ENCODE data around the gene WDR37.

The WDR37 gene

GRCh38 chr10:1166101-1166827 lies 110.1 kb downstream of the WDR37 start:
- no peak overlapping the region for H3K27ac ChIP-seq
- TF ChIP-seq ZFX (IDR thresholded peaks at IDR 0.05; ENCODE audit: borderline replicate concordance) (no peak), CTCF (IDR thresholded peaks at IDR 0.05) (no peak)

DNA sequence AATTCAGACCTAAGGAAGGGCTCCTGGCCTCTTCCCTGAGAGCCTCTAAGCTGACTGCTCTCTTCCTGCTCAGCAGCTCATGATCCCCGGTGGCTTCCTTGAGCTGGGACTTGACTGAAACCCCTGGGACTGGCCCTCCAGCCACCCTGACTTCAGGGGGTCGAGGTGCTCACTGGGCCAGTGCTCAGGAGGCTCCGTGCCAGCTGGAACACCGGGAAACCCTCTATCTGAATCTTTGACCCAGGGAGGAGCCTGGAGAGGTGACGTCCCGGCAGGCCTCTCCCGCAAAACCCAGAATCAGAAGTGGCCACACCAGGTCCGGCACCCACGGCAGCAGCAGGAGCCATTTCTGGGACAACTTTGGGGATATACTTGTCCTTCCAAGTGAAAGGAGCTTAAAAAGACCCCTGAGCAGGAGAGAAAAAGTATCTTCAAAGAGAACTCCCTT lies 110.7 kb downstream of the WDR37 start:
- no peak for TF ChIP-seq ZFX (IDR thresholded peaks at IDR 0.05; ENCODE audit: borderline replicate concordance)
- TF ChIP-seq CTCF (IDR thresholded peaks at IDR 0.05): no peak
- H3K27ac ChIP-seq: no peak overlapping the region

- TF ChIP-seq CTCF (IDR thresholded peaks at IDR 0.05) (0 out of 2 replicates have a peak, but pooled peaks have one; percentile 7), ZFX (IDR thresholded peaks at IDR 0.05; ENCODE audit: borderline replicate concordance) (no peak)
- H3K27ac ChIP-seq: no peak overlapping the region
These were observed 112.6 kb downstream of the WDR37 start for GRCh38 chr10:1168763-1169162.

DNA sequence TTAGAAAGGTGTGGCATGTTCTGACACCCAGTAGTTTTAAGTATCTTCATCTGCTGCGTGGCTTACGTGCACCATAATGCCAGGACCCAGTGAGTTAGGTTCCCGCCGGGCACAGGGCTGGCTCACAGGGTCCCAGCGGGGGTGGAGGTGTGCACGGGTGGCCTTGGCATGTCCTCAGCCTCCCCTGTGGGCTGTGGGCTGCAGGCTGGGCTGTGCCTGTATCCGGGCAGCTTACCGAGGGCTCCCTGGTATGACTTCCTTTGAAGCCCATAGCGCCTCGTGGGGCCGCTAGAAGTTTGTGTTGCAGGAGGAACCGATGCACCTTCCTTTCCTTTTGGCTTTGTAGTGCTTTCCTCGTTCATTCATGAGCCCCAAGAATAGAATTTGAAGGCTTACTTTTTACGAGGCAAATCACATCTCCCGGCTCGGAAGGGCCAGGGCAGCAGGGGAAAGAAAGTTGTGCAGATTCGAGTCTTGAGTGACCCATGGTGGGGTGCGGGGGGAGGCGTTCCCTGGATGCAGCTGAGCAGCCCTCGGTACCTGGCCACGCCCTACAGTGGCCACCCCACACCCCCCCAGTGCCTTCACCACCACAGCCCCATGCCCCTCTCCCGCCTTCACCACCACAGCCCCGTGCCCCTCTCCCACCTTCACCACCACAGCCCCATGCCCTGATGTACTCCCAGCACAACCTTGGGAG lies 113.2 kb downstream of the WDR37 start:
- H3K27ac ChIP-seq: no peak overlapping the region
- TF ChIP-seq ZFX (IDR thresholded peaks at IDR 0.05; ENCODE audit: borderline replicate concordance) (no peak), CTCF (IDR thresholded peaks at IDR 0.05) (no peak)

GRCh38 chr10:1169981-1170866 lies 114.0 kb downstream of the WDR37 start:
- peak; percentile 7; the same call in 1 of the 2 replicates for TF ChIP-seq CTCF (IDR thresholded peaks at IDR 0.05)
- TF ChIP-seq ZFX (IDR thresholded peaks at IDR 0.05; ENCODE audit: borderline replicate concordance): no peak
- H3K27ac ChIP-seq: no peak overlapping the region

GRCh38 chr10:1170867-1171180 lies 114.6 kb downstream of the WDR37 start:
- no peak for TF ChIP-seq CTCF (IDR thresholded peaks at IDR 0.05)
- TF ChIP-seq ZFX (IDR thresholded peaks at IDR 0.05; ENCODE audit: borderline replicate concordance): no peak
- no peak overlapping the region for H3K27ac ChIP-seq
